Measurements from ENCODE around the gene CBARP. TPM values are rescaled to one million over a fixed set of nuclear protein-coding genes. Genes with fewer than 3 reads are reported as not detected.

CBARP gene
- total RNA-seq, 1 experiment from 2014 or later, result 28.4 TPM

GRCh38 chr19:1222394-1222793 is 15.4 kb downstream of the CBARP start:
- no peak overlapping the region for H2BK120ac ChIP-seq (ENCODE audit: low read depth, low read length, poor library complexity, severe bottlenecking)
- Mint-ChIP-seq H3K36me3 (ENCODE audit: insufficient read depth in 1 of 3, low read depth in 3 of 3) (peaks cover 2 to 9% (median 6%) of the 10 kb centered on the region in 3 experiments; a peak in 5 of 7 replicates), H3K9me3 (no peaks in the 10 kb centered on the region), H3K4me1 (peaks cover 0 to 6% of the 10 kb centered on the region in 2 experiments; a peak in 2 of 4 replicates), H3K4me3 (no peak overlapping the region), H3K27ac (no peak overlapping the region), H3K27me3 (ENCODE audit: low read depth) (no peaks in the 10 kb centered on the region)
- no peak overlapping the region for H2BK5ac ChIP-seq (ENCODE audit: insufficient read length, low read length)
- H2BK20ac ChIP-seq (ENCODE audit: low read depth, low read length, poor library complexity, severe bottlenecking), result no peak overlapping the region
- peaks cover 4% of the 10 kb centered on the region for H3K79me1 ChIP-seq (ENCODE audit: insufficient read depth, low read depth, low read length, poor library complexity, severe bottlenecking)
- H3K9me3 ChIP-seq (ENCODE audit: control insufficient read depth, low read depth, low read length), result no peaks in the 10 kb centered on the region
- H3K14ac ChIP-seq (ENCODE audit: insufficient read depth, low read length), result no peak overlapping the region
- H3K23me2 ChIP-seq (ENCODE audit: insufficient read length, low read depth, low read length, poor library complexity, severe bottlenecking), result no peaks in the 10 kb centered on the region
- H3K56ac ChIP-seq (ENCODE audit: insufficient read length, low read depth, low read length), result no peak overlapping the region
- no peak overlapping the region for H3K27ac ChIP-seq (ENCODE audit: insufficient read length, low read depth, low read length)
- H3T11ph ChIP-seq (ENCODE audit: low read length), result no peak overlapping the region
- H2AK5ac ChIP-seq (ENCODE audit: insufficient read length, low read length), result no peak overlapping the region
- no peak for DNase-seq
- TF ChIP-seq CTCF (conservative IDR thresholded peaks at IDR 0.05), result peak; percentile 10; the same call in 1 of the 3 replicates
- no peak overlapping the region for H3K23ac ChIP-seq (ENCODE audit: insufficient read length, low read depth, low read length)
- no peak overlapping the region for H2BK12ac ChIP-seq (ENCODE audit: insufficient read length, low read depth, low read length)
- no peak overlapping the region for H4K8ac ChIP-seq (replicated peaks; ENCODE audit: insufficient read length, low read depth, low read length)
- H3K4me1 ChIP-seq (ENCODE audit: insufficient read depth, low read length), result no peaks in the 10 kb centered on the region
- no peak overlapping the region for H2BK15ac ChIP-seq (ENCODE audit: low read depth, low read length)
- no peaks in the 10 kb centered on the region for H4K20me1 ChIP-seq (ENCODE audit: control insufficient read depth, insufficient read depth, insufficient read length)
- WGBS (ENCODE audit: extremely low coverage, insufficient read length, low lambda C conversion rate), result no CpG with 5 or more reads among the region's 14 CpGs
- no peaks in the 10 kb centered on the region for H3K27me3 ChIP-seq (ENCODE audit: insufficient read depth, low read length)
- H3K9ac ChIP-seq (ENCODE audit: extremely low read depth, insufficient read length, low read length), result no peak overlapping the region
- H4K5ac ChIP-seq (ENCODE audit: insufficient read length, low read depth, low read length), result no peak overlapping the region
- H3K79me2 ChIP-seq (ENCODE audit: insufficient read depth, low read length), result no peaks in the 10 kb centered on the region
- no peak overlapping the region for H2AFZ ChIP-seq (ENCODE audit: low read length)
- no peak overlapping the region for H3K18ac ChIP-seq (ENCODE audit: insufficient read length, low read depth, low read length)
- no peak overlapping the region for H3K4ac ChIP-seq (ENCODE audit: low read depth, low read length)
- H3K4me2 ChIP-seq (ENCODE audit: insufficient read depth, insufficient read length, low read length), result no peak overlapping the region
- no peak overlapping the region for H4K91ac ChIP-seq (ENCODE audit: insufficient read length, low read depth, low read length)

All from H9 (cell line).